Measurements from ENCODE around the gene PCDHB16.
"Not testable (repeated sequence)": the region's sequence is repeated elsewhere in the genome, so short reads cannot be mapped to it uniquely, and the experiment has no call there.

PCDHB16 gene

DNA sequence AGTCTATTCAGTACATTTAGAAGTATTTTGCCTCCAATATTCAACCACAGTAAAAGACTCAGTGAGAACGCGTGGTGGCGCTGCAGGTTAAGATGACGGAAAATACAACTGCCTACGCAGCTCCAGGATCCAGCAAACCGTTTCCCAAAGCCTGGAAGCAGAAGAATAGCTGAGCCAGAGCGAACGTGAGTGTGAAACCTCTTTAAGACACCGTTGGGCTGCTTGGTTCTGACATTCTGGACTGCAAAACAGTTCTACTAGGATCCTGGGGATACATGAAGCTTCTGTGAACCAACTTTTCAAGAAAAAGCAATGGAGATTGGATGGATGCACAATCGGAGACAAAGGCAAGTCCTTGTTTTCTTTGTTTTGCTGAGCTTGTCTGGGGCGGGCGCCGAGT is at the start of gene PCDHB16:
TSS of gene PCDHB16 (plus strand) at position 140 of the 400 bp plus-strand sequence. CDS start at position 313, 173 bp downstream.
- no peaks in the 10 kb centered on the region for H3K4me1 Mint-ChIP-seq (ENCODE audit: low read depth)
- no peak within 1 kb of the TSS for H3K27ac Mint-ChIP-seq
- H3K9me3 Mint-ChIP-seq, result peaks cover 50% of the 10 kb centered on the region
- H3K36me3 Mint-ChIP-seq (ENCODE audit: low read depth), result no peaks in the 10 kb centered on the region
- no peak within 1 kb of the TSS for H3K4me3 Mint-ChIP-seq
- H3K27me3 Mint-ChIP-seq, result peaks cover 29% of the 10 kb centered on the region
- intact Hi-C loops (cut with micrococcal nuclease), result no loop called here

DNA sequence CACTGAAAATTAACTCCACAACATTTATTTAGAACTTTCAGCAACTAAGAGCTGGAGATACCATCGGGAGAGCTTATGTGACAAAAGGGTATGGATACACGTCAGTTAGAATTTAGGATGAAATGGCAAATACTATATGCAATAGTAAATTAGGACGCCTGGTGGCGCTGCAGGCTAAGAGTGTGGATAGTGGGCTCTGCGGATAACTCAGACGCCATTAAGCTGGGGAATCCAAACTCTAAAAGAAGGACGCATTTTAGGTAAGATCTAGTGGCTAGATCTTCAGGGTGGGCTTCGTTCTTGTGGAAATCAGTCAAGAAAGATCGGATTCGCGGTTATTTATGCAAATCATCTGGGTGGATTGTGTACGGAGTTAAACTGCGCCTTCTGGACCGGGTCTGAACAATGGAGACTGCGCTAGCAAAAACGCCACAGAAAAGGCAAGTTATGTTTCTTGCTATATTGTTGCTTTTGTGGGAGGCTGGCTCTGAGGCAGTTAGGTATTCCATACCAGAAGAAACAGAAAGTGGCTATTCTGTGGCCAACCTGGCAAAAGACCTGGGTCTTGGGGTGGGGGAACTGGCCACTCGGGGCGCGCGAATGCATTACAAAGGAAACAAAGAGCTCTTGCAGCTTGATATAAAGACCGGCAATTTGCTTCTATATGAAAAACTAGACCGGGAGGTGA is 47.0 kb upstream of the PCDHB16 start, which contains the start of gene PCDHB5:
TSS of gene PCDHB5 (plus strand) at position 177 of the 688 bp plus-strand sequence. CDS start at position 406, 229 bp downstream.
- Mint-ChIP-seq H3K4me3 (no peak within 1 kb of the TSS), H3K9me3 (peaks cover 47% of the 10 kb centered on the region), H3K27ac (no peak within 1 kb of the TSS), H3K4me1 (ENCODE audit: low read depth) (no peaks in the 10 kb centered on the region), H3K27me3 (peaks cover 16% of the 10 kb centered on the region), H3K36me3 (ENCODE audit: low read depth) (no peaks in the 10 kb centered on the region)
- intact Hi-C loops (cut with micrococcal nuclease), result no loop called here

DNA sequence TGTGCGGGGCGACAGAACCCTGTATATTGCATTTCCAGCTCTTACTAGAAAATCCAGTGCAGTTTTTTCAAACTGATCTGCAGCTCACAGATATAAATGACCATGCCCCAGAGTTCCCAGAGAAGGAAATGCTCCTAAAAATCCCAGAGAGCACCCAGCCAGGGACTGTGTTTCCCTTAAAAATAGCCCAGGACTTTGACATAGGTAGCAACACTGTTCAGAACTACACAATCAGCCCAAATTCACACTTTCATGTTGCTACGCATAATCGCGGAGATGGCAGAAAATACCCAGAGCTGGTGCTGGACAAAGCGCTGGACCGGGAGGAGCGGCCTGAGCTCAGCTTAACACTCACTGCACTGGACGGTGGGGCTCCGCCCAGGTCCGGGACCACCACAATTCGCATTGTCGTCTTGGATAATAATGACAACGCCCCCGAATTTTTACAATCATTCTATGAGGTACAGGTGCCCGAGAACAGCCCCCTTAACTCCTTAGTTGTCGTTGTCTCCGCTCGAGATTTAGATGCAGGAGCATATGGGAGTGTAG is 46.4 kb upstream of the PCDHB16 start:
- intact Hi-C loops (cut with micrococcal nuclease), result no loop called here
- no peak overlapping the region for H3K4me3 Mint-ChIP-seq
- H3K9me3 Mint-ChIP-seq, result peaks cover 41% of the 10 kb centered on the region
- no peaks in the 10 kb centered on the region for H3K4me1 Mint-ChIP-seq (ENCODE audit: low read depth)
- no peak overlapping the region for H3K27ac Mint-ChIP-seq
- H3K36me3 Mint-ChIP-seq (ENCODE audit: low read depth), result no peaks in the 10 kb centered on the region
- peaks cover 16% of the 10 kb centered on the region for H3K27me3 Mint-ChIP-seq

DNA sequence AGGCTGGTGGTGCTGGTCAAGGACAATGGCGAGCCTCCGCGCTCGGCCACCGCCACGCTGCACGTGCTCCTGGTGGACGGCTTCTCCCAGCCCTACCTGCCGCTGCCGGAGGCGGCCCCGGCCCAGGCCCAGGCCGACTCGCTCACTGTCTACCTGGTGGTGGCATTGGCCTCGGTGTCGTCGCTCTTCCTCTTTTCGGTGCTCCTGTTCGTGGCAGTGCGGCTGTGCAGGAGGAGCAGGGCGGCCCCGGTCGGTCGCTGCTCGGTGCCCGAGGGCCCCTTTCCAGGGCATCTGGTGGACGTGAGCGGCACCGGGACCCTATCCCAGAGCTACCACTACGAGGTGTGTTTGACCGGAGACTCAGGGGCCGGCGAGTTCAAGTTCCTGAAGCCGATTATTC is 44.8 kb upstream of the PCDHB16 start:
- H3K4me1 Mint-ChIP-seq (ENCODE audit: low read depth); H3K4me3 Mint-ChIP-seq; H3K36me3 Mint-ChIP-seq (ENCODE audit: low read depth); intact Hi-C loops (cut with micrococcal nuclease); H3K27ac Mint-ChIP-seq: not testable (repeated sequence)
- H3K9me3 Mint-ChIP-seq, result peaks cover 50% of the 10 kb centered on the region
- H3K27me3 Mint-ChIP-seq, result peaks cover 16% of the 10 kb centered on the region

DNA sequence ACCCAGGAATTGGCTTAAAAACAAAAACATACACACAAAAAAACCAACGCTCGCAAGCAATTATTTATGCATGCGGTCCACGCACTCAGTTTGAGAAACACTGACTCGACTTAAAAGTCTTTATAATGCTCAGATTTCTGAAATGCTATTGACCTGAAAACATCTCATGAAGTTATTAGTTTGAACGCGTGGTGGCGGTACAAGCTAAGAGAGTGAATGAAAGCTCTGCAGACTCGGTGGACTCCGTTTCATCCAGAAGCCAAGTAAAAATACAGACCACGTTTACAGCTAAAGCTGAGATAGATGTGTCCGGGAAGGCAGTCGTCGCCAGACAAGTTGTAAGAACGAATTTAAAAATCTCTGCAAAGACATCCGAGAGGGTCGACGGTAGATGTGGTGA is 32.4 kb upstream of the PCDHB16 start, which contains the start of gene PCDHB6:
TSS of gene PCDHB6 (plus strand) at position 246 of the 400 bp plus-strand sequence. CDS start 201 bp downstream, outside the sequence.
- intact Hi-C loops (cut with micrococcal nuclease), result no loop called here
- Mint-ChIP-seq H3K36me3 (ENCODE audit: low read depth) (no peaks in the 10 kb centered on the region), H3K9me3 (peaks cover 52% of the 10 kb centered on the region), H3K27me3 (peaks cover 26% of the 10 kb centered on the region), H3K4me1 (ENCODE audit: low read depth) (no peaks in the 10 kb centered on the region), H3K4me3 (no peak within 1 kb of the TSS), H3K27ac (no peak within 1 kb of the TSS)

DNA sequence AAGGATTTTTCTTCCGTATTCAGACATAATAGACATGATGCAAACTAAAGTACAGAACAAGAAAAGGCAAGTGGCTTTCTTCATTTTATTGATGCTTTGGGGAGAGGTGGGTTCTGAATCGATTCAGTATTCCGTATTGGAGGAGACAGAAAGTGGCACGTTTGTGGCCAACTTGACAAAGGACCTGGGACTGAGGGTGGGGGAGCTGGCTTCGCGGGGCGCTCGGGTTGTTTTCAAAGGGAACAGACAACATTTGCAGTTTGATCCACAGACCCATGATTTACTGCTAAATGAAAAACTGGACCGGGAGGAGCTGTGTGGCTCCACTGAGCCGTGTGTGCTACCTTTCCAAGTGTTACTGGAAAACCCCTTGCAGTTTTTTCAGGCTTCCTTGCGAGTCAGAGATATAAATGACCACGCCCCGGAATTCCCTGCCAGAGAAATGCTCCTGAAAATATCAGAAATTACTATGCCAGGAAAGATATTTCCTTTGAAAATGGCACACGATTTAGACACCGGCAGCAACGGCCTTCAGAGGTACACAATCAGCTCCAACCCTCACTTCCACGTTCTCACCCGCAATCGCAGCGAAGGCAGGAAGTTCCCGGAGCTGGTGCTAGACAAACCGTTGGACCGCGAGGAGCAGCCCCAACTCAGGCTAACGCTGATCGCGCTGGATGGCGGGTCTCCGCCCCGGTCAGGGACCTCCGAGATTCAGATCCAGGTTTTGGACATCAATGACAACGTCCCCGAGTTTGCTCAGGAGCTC is 31.8 kb upstream of the PCDHB16 start:
- intact Hi-C loops (cut with micrococcal nuclease), result no loop called here
- Mint-ChIP-seq H3K4me1 (ENCODE audit: low read depth) (no peaks in the 10 kb centered on the region), H3K9me3 (peaks cover 49% of the 10 kb centered on the region), H3K36me3 (ENCODE audit: low read depth) (no peaks in the 10 kb centered on the region), H3K27ac (no peak overlapping the region), H3K4me3 (no peak overlapping the region), H3K27me3 (peaks cover 26% of the 10 kb centered on the region)

DNA sequence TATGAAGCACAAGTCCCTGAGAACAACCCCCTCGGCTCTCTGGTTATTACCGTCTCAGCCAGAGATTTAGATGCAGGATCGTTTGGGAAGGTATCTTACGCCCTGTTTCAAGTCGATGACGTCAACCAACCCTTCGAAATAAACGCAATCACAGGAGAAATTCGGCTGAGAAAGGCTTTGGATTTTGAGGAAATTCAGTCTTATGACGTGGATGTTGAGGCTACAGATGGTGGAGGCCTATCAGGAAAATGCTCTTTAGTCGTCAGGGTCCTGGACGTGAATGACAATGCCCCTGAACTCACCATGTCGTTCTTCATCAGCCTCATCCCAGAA is 31.2 kb upstream of the PCDHB16 start:
- Mint-ChIP-seq H3K36me3 (ENCODE audit: low read depth) (no peaks in the 10 kb centered on the region), H3K27ac (no peak overlapping the region), H3K27me3 (peaks cover 29% of the 10 kb centered on the region), H3K9me3 (peaks cover 54% of the 10 kb centered on the region), H3K4me3 (no peak overlapping the region), H3K4me1 (ENCODE audit: low read depth) (no peaks in the 10 kb centered on the region)
- intact Hi-C loops (cut with micrococcal nuclease), result no loop called here

DNA sequence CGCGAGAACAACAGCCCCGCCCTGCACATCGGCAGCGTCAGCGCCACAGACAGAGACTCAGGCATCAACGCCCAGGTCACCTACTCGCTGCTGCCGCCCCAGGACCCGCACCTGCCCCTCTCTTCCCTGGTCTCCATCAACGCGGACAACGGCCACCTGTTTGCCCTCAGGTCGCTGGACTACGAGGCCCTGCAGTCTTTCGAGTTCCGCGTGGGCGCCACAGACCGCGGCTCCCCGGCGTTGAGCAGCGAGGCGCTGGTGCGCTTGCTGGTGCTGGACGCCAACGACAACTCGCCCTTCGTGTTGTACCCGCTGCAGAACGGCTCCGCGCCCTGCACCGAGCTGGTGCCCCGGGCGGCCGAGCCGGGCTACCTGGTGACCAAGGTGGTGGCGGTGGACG is 30.6 kb upstream of the PCDHB16 start:
- H3K36me3 Mint-ChIP-seq (ENCODE audit: low read depth); H3K4me1 Mint-ChIP-seq (ENCODE audit: low read depth); H3K4me3 Mint-ChIP-seq; intact Hi-C loops (cut with micrococcal nuclease); H3K27ac Mint-ChIP-seq: not testable (repeated sequence)
- Mint-ChIP-seq H3K27me3 (peaks cover 33% of the 10 kb centered on the region), H3K9me3 (peaks cover 61% of the 10 kb centered on the region)

DNA sequence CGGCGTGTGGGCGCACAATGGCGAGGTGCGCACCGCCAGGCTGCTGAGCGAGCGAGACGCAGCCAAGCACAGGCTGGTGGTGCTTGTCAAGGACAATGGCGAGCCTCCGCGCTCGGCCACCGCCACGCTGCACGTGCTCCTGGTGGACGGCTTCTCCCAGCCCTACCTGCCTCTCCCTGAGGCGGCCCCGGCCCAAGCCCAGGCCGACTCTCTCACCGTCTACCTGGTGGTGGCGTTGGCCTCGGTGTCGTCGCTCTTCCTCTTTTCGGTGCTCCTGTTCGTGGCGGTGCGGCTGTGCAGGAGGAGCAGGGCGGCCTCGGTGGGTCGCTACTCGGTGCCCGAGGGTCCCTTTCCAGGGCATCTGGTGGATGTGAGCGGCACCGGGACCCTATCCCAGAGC is 30.1 kb upstream of the PCDHB16 start:
- Mint-ChIP-seq H3K27me3 (peaks cover 38% of the 10 kb centered on the region), H3K9me3 (peaks cover 66% of the 10 kb centered on the region)
- H3K36me3 Mint-ChIP-seq (ENCODE audit: low read depth); H3K4me3 Mint-ChIP-seq; H3K27ac Mint-ChIP-seq; H3K4me1 Mint-ChIP-seq (ENCODE audit: low read depth); intact Hi-C loops (cut with micrococcal nuclease): not testable (repeated sequence)

DNA sequence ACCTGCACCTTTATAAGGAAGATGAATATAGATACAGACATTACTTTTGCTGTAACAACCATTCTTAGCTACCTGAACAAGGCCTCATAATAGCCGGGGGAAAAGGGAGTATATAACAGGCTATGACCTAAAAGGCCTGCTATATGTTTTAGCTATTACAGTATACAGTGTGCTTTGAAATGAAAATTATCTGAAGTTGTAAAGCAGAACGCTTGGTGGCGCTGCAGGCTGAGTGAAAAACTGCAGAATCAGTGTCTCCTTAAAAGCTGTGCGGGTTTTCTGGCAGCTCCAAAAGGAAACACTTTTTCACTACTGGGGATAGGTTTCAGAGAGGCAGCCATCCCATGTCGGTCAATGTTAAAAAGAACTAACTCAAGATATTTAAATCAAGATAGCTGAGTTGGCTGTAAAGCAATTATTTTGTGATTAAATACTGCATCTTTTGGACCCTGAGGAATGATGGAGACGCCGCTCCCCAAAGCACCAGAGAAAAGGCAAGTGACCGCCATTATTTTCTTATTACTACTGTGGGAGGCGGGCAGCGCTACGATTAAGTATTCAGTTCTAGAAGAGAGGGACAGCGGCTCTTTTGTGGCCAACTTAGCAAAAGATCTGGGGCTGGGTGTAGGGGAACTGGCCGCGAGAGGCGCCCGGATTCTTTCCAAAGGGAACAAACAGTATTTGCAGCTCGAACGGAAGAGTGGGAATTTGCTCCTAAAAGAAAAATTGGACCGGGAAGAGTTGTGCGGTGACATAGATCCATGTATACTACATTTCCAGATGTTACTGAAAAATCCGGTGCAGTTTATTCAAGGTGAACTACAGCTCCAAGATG is 26.4 kb upstream of the PCDHB16 start:
- H3K4me3 Mint-ChIP-seq, result no peak overlapping the region
- H3K27me3 Mint-ChIP-seq, result peaks cover 40% of the 10 kb centered on the region
- H3K9me3 Mint-ChIP-seq, result peaks cover 65% of the 10 kb centered on the region
- H3K4me1 Mint-ChIP-seq (ENCODE audit: low read depth), result no peaks in the 10 kb centered on the region
- intact Hi-C loops (cut with micrococcal nuclease), result no loop called here
- H3K27ac Mint-ChIP-seq, result no peak overlapping the region
- no peaks in the 10 kb centered on the region for H3K36me3 Mint-ChIP-seq (ENCODE audit: low read depth)

DNA sequence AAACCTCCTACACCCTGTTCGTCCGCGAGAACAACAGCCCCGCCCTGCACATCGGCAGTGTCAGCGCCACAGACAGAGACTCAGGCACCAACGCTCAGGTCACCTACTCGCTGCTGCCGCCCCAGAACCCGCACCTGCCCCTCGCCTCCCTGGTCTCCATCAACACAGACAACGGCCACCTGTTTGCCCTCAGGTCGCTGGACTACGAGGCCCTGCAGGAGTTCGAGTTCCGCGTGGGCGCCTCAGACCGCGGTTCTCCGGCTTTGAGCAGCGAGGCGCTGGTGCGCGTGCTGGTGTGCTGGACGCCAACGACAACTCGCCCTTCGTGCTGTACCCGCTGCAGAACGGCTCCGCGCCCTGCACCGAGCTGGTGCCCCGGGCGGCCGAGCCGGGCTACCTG is 24.8 kb upstream of the PCDHB16 start:
- H3K27ac Mint-ChIP-seq; intact Hi-C loops (cut with micrococcal nuclease); H3K4me3 Mint-ChIP-seq; H3K36me3 Mint-ChIP-seq (ENCODE audit: low read depth); H3K4me1 Mint-ChIP-seq (ENCODE audit: low read depth): not testable (repeated sequence)
- H3K9me3 Mint-ChIP-seq, result peaks cover 49% of the 10 kb centered on the region
- H3K27me3 Mint-ChIP-seq, result peaks cover 26% of the 10 kb centered on the region

DNA sequence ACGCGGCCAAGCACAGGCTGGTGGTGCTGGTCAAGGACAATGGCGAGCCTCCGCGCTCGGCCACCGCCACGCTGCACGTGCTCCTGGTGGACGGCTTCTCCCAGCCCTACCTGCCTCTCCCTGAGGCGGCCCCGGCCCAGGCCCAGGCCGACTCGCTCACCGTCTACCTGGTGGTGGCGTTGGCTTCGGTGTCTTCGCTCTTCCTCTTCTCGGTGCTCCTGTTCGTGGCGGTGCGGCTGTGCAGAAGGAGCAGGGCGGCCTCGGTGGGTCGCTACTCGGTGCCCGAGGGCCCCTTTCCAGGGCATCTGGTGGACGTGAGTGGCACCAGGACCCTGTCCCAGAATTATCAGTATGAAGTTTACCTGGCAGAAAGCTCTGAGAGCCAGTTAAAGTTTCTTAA is 24.3 kb upstream of the PCDHB16 start:
- H3K27ac Mint-ChIP-seq; H3K36me3 Mint-ChIP-seq (ENCODE audit: low read depth); intact Hi-C loops (cut with micrococcal nuclease); H3K4me3 Mint-ChIP-seq; H3K4me1 Mint-ChIP-seq (ENCODE audit: low read depth): not testable (repeated sequence)
- H3K27me3 Mint-ChIP-seq, result peaks cover 25% of the 10 kb centered on the region
- H3K9me3 Mint-ChIP-seq, result peaks cover 48% of the 10 kb centered on the region

DNA sequence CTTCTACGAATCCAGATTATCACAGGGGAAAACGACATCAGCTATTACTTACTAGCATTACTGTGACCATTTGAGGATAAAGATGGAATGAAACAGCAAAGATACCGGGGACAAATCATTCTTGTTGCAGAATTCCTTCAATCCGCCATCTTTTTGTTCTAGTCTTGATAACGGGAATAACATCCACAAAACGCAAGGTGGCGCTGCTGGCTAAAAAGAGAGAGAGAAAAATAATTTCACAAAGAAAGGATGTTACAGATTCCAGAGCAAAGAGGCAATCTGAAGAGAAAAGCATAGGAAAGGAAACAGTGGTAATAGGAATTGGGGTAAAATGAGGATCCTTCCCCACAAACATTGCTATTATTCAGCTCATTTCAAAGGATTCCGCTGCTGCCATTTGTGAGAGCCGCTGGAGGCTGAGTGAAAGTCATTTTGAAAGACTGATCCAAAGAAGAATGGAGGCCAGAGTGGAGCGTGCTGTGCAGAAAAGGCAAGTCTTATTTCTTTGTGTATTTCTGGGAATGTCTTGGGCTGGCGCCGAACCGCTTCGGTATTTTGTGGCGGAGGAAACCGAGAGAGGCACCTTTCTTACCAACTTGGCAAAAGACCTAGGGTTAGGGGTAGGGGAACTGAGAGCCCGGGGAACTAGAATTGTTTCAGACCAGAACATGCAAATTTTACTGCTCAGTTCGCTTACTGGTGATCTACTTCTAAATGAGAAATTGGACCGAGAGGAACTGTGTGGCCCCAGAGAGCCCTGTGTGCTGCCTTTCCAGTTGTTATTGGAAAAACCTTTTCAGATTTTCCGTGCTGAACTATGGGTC is 9.6 kb upstream of the PCDHB16 start, which contains the start of gene PCDHB7:
TSS of gene PCDHB7 (plus strand) at position 264 of the 824 bp plus-strand sequence. CDS start at position 456, 192 bp downstream.
- intact Hi-C loops (cut with micrococcal nuclease), result no loop called here
- H3K27ac Mint-ChIP-seq, result no peak within 1 kb of the TSS
- peaks cover 47% of the 10 kb centered on the region for H3K9me3 Mint-ChIP-seq
- H3K4me3 Mint-ChIP-seq, result no peak within 1 kb of the TSS
- peaks cover 4% of the 10 kb centered on the region for H3K27me3 Mint-ChIP-seq
- no peaks in the 10 kb centered on the region for H3K4me1 Mint-ChIP-seq (ENCODE audit: low read depth)
- H3K36me3 Mint-ChIP-seq (ENCODE audit: low read depth), result no peaks in the 10 kb centered on the region
